ENCODE measurements around the gene ARMC7. TPM values are rescaled to one million over a fixed set of nuclear protein-coding genes. Genes with fewer than 3 reads are reported as not detected.
A peak's percentile ranks its signal among the peaks of the same experiment; 100 is the strongest.

Gene ARMC7
- total and polyA plus RNA-seq, 10 of the 15 experiments (the other 5 are each of a cell fraction or from before 2014, with no cell fraction given): 1.5 to 19.8 (median 6.3) TPM

DNA sequence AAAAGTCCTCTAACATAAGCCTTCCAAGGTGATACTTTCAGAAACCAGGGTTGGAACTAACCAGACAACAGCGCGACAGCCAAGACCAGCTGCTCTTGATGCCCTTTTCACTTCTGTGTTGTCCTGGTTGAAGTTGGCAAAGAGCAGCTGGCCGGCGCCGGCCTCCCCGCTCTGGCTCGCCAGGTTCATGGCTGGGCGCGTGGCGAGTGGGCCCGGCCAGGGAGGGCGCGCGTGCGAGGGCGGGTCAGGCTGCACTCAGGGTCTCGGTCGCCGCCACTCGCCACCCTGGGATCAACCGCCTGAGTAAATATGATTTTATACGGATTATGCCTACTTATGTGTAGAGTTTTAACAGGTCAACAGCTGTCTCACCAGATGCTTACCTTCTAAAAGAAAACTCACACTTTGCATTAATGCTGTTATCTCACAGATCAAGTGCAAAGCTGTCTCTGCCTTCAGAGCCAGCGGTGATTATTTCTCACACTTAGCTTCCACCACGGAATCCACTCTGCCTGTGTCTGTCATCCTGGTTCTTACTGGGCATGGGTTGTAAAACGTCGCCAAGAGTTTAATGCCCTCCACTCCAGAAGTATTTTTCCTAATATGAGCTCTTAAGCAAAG is 49.2 kb upstream of the ARMC7 start:
- ChIA-PET CTCF (interaction anchor here (0.6 to 3.8 kb wide), 21 partner anchors 10 to 178 kb away, joined by 3 to 37 read pairs (median 5); partner anchors contain the start of genes ATP5PD, KCTD2 and MRPL58), POLR2A (interaction anchor here (1.3 to 1.4 kb wide), 2 partner anchors 12 to 48 kb away, joined by 3 read pairs; partner anchors contain the start of gene MRPL58), RAD21 (ENCODE audit: unreplicated experiment) (interaction anchor here (0.7 to 1.7 kb wide), 7 partner anchors 8 to 146 kb away, joined by 3 to 7 read pairs (median 5); no protein-coding TSS in a partner anchor), SMC1A (ENCODE audit: uncharacterized antibody, unreplicated experiment) (interaction anchor here (0.6 to 1.6 kb wide), 6 partner anchors 12 to 141 kb away, joined by 3 to 6 read pairs (median 4); no protein-coding TSS in a partner anchor)
- Histone ChIP-seq H3K27me3 (replicated peaks in 1 of 2; ENCODE audit: control insufficient read depth in 2 of 2, insufficient read depth in 2 of 2, low read length in 1 of 2) (no peaks in the 10 kb centered on the region), H3K9me3 (replicated peaks; ENCODE audit: control insufficient read depth, insufficient read depth, low read length) (no peaks in the 10 kb centered on the region), H3K79me2 (ENCODE audit: control insufficient read depth, insufficient read depth, low read length) (no peaks in the 10 kb centered on the region), H3K27ac (ENCODE audit: control insufficient read depth, insufficient read depth) (no peak overlapping the region), H3K4me2 (ENCODE audit: control insufficient read depth, insufficient read depth) (no peak overlapping the region), H4K20me1 (ENCODE audit: control insufficient read depth, insufficient read depth) (no peaks in the 10 kb centered on the region), H3K9ac (ENCODE audit: control insufficient read depth, insufficient read depth, low read length) (no peak overlapping the region), H3K4me3 (no peak overlapping the region), H3K36me3 (ENCODE audit: control insufficient read depth in 2 of 2, insufficient read depth in 2 of 2, low read length in 1 of 2) (peaks cover 7 to 16% of the 10 kb centered on the region in 2 experiments; a peak in 3 of 4 replicates), H3K4me1 (ENCODE audit: control insufficient read depth, insufficient read depth, low read length) (peaks cover 5% of the 10 kb centered on the region), H2AFZ (ENCODE audit: control insufficient read depth, low read depth, low read length) (no peak overlapping the region)
- intact Hi-C loops (cut with micrococcal nuclease; ENCODE audit: unreplicated experiment) (no loop called here), in situ Hi-C loops (cut with MboI) (no loop called here)
- TF ChIP-seq ZNF622 (IDR thresholded peaks at IDR 0.05) (no peak), RB1 (IDR thresholded peaks at IDR 0.05; ENCODE audit: borderline replicate concordance) (no peak), MEF2A (IDR thresholded peaks at IDR 0.05; ENCODE audit: insufficient read depth, low read depth, low read length) (no peak), TCF3 (IDR thresholded peaks at IDR 0.05; ENCODE audit: borderline replicate concordance, insufficient read depth, low read depth, low read length) (0 out of 2 replicates have a peak, but pooled peaks have one; percentile 21), MTA2 (IDR thresholded peaks at IDR 0.05; ENCODE audit: low read depth) (no peak)
- TF ChIP-seq, protein P1, sequence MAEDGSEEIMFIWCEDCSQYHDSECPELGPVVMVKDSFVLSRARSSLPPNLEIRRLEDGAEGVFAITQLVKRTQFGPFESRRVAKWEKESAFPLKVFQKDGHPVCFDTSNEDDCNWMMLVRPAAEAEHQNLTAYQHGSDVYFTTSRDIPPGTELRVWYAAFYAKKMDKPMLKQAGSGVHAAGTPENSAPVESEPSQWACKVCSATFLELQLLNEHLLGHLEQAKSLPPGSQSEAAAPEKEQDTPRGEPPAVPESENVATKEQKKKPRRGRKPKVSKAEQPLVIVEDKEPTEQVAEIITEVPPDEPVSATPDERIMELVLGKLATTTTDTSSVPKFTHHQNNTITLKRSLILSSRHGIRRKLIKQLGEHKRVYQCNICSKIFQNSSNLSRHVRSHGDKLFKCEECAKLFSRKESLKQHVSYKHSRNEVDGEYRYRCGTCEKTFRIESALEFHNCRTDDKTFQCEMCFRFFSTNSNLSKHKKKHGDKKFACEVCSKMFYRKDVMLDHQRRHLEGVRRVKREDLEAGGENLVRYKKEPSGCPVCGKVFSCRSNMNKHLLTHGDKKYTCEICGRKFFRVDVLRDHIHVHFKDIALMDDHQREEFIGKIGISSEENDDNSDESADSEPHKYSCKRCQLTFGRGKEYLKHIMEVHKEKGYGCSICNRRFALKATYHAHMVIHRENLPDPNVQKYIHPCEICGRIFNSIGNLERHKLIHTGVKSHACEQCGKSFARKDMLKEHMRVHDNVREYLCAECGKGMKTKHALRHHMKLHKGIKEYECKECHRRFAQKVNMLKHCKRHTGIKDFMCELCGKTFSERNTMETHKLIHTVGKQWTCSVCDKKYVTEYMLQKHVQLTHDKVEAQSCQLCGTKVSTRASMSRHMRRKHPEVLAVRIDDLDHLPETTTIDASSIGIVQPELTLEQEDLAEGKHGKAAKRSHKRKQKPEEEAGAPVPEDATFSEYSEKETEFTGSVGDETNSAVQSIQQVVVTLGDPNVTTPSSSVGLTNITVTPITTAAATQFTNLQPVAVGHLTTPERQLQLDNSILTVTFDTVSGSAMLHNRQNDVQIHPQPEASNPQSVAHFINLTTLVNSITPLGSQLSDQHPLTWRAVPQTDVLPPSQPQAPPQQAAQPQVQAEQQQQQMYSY (CRISPR knock-in tag; IDR thresholded peaks at IDR 0.05): no peak
- TF ChIP-seq, protein P2, sequence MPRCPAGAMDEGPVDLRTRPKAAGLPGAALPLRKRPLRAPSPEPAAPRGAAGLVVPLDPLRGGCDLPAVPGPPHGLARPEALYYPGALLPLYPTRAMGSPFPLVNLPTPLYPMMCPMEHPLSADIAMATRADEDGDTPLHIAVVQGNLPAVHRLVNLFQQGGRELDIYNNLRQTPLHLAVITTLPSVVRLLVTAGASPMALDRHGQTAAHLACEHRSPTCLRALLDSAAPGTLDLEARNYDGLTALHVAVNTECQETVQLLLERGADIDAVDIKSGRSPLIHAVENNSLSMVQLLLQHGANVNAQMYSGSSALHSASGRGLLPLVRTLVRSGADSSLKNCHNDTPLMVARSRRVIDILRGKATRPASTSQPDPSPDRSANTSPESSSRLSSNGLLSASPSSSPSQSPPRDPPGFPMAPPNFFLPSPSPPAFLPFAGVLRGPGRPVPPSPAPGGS (IDR thresholded peaks at IDR 0.05; ENCODE audit: borderline replicate concordance, insufficient read depth, low read depth, low read length, poor library complexity, severe bottlenecking): peak; percentile 37
- TF ChIP-seq, protein P3, sequence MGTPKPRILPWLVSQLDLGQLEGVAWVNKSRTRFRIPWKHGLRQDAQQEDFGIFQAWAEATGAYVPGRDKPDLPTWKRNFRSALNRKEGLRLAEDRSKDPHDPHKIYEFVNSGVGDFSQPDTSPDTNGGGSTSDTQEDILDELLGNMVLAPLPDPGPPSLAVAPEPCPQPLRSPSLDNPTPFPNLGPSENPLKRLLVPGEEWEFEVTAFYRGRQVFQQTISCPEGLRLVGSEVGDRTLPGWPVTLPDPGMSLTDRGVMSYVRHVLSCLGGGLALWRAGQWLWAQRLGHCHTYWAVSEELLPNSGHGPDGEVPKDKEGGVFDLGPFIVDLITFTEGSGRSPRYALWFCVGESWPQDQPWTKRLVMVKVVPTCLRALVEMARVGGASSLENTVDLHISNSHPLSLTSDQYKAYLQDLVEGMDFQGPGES (IDR thresholded peaks at IDR 0.05): no peak
- TF ChIP-seq, protein P4, sequence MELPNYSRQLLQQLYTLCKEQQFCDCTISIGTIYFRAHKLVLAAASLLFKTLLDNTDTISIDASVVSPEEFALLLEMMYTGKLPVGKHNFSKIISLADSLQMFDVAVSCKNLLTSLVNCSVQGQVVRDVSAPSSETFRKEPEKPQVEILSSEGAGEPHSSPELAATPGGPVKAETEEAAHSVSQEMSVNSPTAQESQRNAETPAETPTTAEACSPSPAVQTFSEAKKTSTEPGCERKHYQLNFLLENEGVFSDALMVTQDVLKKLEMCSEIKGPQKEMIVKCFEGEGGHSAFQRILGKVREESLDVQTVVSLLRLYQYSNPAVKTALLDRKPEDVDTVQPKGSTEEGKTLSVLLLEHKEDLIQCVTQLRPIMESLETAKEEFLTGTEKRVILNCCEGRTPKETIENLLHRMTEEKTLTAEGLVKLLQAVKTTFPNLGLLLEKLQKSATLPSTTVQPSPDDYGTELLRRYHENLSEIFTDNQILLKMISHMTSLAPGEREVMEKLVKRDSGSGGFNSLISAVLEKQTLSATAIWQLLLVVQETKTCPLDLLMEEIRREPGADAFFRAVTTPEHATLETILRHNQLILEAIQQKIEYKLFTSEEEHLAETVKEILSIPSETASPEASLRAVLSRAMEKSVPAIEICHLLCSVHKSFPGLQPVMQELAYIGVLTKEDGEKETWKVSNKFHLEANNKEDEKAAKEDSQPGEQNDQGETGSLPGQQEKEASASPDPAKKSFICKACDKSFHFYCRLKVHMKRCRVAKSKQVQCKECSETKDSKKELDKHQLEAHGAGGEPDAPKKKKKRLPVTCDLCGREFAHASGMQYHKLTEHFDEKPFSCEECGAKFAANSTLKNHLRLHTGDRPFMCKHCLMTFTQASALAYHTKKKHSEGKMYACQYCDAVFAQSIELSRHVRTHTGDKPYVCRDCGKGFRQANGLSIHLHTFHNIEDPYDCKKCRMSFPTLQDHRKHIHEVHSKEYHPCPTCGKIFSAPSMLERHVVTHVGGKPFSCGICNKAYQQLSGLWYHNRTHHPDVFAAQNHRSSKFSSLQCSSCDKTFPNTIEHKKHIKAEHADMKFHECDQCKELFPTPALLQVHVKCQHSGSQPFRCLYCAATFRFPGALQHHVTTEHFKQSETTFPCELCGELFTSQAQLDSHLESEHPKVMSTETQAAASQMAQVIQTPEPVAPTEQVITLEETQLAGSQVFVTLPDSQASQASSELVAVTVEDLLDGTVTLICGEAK (IDR thresholded peaks at IDR 0.05; ENCODE audit: borderline replicate concordance): no peak
- DNase-seq (ENCODE audit: low read depth, low spot score) (no peak), FAIRE-seq (no peak), ATAC-seq (no peak)
- BruUV-seq (replicated peaks): no TSS peak
- WGBS (ENCODE audit: insufficient coverage, insufficient replicate concordance, low lambda C conversion rate, missing lambda C conversion rate): 98% methylated on average over 24 of the region's 26 CpGs

All from GM12878 (cell line).